Measurements from ENCODE around the gene VIP.

- no peak for TF ChIP-seq CTCF (conservative IDR thresholded peaks at IDR 0.05; ENCODE audit: low read length)
- TF ChIP-seq EZH2phosphoT487 (IDR thresholded peaks at IDR 0.05; ENCODE audit: borderline replicate concordance) = no peak
Measured at GRCh38 chr6:152769993-152770392, 19.4 kb downstream of the VIP start.

All from Loucy (cell line).